ENCODE data around the gene SCML2. TPM values are rescaled to one million over a fixed set of nuclear protein-coding genes. Genes with fewer than 3 reads are reported as not detected.

SCML2 gene
- total and polyA plus RNA-seq, 2 of the 8 experiments (the other 6 are each of a cell fraction or from before 2014, with no cell fraction given) = 14.6 to 18.9 TPM

DNA sequence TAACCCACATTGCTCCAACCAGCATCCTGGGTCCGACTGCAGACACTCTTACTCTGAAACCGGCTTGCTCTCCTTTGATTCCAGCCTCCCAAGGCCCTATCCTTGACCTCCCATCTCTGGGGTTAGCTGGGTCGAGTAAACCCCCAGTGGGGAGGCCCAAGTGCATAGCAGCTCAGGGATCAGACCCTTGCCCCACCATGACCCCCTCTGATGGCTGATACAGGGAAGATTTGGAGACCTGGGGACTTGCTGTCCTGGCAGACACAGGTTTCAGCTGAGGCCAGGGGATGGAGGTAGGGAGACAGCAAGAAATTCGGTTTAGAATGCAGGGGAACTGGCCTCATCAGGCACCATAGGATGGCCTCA, 47.3 kb upstream of the SCML2 start (continued):
- TF ChIP-seq, protein P1, sequence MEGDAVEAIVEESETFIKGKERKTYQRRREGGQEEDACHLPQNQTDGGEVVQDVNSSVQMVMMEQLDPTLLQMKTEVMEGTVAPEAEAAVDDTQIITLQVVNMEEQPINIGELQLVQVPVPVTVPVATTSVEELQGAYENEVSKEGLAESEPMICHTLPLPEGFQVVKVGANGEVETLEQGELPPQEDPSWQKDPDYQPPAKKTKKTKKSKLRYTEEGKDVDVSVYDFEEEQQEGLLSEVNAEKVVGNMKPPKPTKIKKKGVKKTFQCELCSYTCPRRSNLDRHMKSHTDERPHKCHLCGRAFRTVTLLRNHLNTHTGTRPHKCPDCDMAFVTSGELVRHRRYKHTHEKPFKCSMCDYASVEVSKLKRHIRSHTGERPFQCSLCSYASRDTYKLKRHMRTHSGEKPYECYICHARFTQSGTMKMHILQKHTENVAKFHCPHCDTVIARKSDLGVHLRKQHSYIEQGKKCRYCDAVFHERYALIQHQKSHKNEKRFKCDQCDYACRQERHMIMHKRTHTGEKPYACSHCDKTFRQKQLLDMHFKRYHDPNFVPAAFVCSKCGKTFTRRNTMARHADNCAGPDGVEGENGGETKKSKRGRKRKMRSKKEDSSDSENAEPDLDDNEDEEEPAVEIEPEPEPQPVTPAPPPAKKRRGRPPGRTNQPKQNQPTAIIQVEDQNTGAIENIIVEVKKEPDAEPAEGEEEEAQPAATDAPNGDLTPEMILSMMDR (IDR thresholded peaks at IDR 0.05; ENCODE audit: control extremely low read depth in 1 of 3, insufficient read depth in 1 of 3, low read depth in 1 of 3, low read length in 3 of 3) = no peak
